Endometrium (tissue), 2 donors: ENCODE results near the gene FXR1.
"Not testable (repeated sequence)": the region's sequence is repeated elsewhere in the genome, so short reads cannot be mapped to it uniquely, and the experiment has no call there.

ENCODE experiments used
- FAIRE-seq: peaks from 2 replicates; lab custom pipeline; 2012; peaks lifted over from hg19 to GRCh38; lab: Jason Lieb, UNC
- donor health status: control.
- donor health status: control.

FXR1 gene

DNA sequence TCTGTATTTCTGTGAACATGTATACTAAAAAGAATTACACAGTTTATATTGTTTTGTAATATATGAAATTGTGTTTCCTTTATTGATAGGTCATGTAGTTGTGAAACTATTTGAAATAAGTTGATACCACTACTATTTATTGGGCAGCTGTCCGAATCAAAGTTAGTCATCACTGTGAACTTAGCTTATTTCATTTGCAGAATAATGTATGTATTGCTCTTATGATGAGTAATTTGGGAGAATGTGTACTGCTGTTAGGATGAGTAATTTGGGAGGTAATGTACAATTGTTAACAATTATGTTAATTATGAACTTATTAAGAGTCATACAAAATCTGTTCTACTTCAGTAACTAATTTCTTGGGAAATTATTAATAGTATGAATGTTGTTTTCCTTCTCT is 22.2 kb downstream of the FXR1 start:
- FAIRE-seq: no peak

DNA sequence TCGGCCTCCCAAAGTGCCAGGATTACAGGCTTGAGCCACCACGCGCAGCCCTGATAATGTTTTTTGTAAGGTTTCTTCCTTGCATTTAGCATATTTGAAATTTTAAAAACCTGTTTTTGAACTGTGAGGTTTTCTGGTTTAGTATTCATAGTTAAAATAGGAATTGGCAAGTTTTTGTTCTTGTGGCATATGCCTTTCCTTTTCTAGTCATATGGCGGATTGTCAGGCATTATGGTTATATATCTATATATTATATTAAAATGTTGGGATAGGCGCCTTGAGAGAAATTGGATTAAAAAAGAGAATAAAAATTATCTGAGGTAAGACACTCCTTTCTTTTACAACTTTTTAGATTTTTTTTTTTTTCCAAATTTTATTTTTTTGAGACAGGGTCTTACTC is 28.4 kb downstream of the FXR1 start:
- FAIRE-seq: no peak

DNA sequence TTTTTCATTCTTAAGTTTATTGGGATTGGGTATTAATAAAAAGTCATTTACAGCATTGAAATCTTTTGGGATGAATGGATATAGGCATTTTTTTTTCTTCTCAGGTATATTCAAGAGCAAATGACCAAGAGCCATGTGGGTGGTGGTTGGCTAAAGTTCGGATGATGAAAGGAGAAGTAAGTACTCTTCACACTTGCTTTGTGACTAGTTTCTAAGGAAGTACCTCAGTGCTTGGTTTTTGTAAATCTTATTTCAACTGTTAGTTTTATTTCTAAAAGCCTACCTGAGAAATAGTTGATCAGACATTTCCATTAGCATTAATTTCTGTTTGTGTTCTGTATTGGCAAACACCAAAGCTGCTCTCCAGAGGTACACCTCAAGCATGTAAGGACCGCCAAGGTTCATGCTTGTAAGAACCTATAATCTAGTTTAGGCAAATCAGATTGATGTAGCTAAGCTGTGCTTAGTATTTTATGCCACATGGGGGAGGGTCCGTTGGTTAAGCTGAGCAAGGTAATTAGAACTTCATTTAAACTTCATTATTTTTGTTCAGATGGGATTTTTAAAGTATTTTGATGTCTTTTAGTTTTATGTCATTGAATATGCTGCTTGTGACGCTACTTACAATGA is 35.4 kb downstream of the FXR1 start:
- no peak for FAIRE-seq

GRCh38 chr3:180959691-180960090 is 47.2 kb downstream of the FXR1 start:
- no peak for FAIRE-seq

DNA sequence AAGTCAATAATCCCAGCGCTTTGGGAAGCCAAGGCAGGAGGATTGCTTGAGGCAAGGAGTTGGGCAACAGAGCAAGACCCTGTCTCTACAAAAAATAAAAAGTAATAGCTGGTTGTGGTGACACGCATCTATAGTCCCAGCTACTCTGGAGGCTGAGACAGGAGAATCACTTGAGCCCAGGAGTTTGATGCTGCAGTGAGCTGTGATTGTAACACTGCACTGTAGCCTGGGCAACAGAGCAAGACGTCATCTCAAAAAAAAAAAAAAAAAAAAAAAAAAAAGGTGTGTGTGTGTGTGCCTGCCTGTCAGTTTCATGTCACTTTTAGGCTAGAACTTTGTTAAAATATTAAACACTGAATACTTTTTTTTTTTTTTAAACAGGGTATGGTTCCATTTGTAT is 48.6 kb downstream of the FXR1 start:
- no peak for FAIRE-seq

DNA sequence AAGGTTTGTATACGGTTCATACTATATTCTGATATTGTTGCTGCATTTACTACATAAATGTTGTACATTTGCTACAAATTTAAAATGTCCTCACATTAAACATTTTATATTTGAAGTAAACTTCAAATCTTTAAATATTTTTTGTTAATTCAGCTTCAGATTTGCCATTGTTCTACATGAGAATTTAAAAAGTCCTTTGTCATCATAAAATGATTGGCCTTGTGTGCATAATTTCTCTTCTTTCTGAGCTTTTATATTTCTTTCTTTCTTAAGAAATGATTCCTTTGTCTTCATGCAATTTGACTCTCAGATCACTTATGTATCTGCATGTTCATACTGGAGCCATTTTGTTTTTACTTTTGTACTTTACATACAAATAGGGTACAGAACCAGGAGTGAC is 49.1 kb downstream of the FXR1 start:
- no peak for FAIRE-seq

DNA sequence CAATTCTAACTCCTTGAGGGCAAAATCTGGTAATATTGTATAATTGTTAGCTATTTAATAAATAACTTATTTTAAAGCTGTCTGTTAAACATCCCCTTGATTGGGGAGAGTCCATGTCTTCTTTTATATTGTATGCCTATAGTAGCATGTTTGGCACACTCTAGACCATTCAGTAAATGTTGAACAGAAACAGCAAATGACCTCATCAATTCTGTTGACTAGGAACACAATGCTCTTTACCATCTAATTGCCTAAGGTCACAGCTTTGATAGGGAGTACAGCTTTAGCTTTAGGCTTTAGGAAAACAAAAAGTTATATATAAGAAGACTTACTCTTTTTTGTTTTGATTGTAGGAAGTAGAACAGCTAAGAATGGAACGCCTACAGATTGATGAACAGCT is 50.1 kb downstream of the FXR1 start:
- FAIRE-seq: no peak

DNA sequence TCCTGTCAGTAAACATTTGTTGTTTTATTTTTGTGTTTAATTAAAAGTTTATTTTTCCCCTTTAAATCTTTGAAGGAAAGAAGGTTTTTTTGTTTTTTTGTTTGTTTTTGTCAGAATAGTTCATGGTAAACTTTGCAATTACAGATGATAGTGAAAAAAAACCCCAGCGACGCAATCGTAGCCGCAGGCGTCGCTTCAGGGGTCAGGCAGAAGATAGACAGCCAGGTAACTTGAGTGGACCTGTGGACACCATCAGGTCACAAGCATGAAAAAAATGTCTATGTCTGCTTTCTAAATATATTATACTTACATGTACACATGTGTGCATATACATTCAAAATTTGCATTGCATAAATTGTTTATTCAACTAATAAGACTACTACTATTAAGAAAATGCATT is 58.5 kb downstream of the FXR1 start:
- FAIRE-seq: no peak

DNA sequence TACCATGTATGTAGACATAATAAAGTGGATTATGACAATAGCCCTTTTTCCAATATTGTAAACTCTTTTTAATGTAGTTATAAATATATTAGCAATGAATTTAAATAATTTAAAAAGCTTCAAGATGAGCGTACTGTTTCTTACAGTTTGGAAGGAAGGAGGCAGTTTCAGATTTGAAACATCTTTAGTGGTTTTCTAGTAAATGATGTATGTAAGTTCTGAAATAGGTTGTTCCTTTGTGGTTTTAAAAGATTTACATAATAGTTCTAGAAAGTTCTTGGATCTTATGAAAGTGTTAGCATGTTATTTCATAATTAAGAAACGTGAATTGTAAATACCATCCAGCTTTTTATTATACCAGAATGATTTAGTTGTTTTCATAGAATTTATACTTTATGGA is 61.1 kb downstream of the FXR1 start:
- FAIRE-seq: no peak

- no peak for FAIRE-seq
Measured at GRCh38 chr3:180974286-180974685, 61.8 kb downstream of the FXR1 start.

- FAIRE-seq: no peak
Measured at GRCh38 chr3:180977498-180977897, 65.0 kb downstream of the FXR1 start.

- FAIRE-seq: no peak
Measured at GRCh38 chr3:180979961-180980360, 67.5 kb downstream of the FXR1 start.

DNA sequence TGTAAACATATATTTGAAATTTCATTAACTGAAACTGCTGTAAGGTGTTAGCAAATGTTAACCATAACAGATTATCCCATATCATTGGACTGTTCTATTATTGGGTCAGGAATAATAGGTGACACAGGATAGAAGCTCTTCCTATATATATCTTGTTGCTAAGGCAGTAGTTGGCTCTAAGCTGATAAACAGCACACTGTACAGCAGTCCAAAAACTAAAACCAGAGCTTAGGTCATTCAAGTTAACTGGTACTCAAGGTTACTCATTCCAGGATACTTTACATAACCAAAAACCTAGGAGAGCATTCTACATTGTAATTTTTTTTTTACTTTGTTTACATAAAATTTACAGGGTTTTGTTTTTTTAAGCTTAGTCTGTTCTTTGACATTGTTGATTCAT is 68.1 kb downstream of the FXR1 start:
- FAIRE-seq: no peak

DNA sequence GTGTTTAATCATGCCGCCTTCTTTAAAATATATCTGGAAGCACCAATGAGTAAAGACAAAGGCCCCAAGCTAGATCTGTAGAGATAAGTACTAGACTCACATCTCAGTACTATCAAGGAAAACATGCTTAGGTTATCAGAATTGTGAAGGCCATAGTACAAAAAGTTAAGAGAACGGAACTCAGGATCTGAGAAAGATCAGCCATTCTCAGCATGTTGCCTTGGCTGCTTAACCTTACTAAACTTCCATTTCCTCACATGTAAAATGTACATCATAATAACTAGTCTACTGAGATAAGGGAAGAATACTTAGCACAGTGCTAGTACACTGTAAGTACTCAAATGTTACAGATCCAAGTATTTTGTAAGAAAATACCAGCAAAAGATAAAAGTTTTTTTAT is 69.4 kb downstream of the FXR1 start:
- FAIRE-seq: no peak

DNA sequence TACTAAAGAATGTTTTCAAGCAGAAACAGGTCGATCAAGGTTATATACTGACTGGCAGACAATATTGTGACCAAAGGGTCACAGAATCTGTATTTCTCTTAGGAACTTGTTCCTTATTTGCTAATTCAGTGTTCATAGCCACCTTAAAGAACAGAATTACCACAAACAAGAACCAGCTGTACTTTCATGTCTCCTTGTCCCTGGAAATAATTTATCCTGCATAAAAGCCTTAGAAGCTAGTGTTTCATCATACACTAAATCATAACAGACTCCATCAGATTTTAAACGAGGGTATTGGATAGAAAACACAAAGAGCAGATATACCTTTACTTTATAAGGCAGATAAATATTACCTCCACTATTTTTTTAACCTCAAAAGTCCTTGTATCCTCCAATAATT is 70.7 kb downstream of the FXR1 start:
- no peak for FAIRE-seq

DNA sequence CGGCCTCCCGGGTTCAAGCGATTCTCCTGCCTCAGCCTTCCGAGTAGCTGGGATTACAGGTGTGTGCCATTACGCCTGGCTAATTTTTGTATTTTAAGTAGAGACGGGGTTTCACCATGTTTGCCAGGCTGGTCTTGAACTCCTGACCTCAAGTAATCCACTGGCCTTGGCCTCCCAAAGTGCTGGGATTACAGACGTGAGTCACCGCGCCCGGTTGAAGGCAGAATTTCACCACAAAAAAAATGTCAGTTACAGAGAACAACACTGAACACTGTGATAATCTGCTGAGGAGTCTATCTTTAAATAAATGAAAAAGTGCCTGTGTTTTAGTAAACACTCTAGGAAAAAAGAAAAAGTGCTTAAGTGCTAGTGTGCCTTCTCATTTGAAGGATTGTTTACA is 73.9 kb downstream of the FXR1 start:
- FAIRE-seq: not testable (repeated sequence)

GRCh38 chr3:180987344-180987743 is 74.9 kb downstream of the FXR1 start:
- no peak for FAIRE-seq

- FAIRE-seq: peak; percentile 88
Measured at GRCh38 chr3:180989291-180990163, 77.1 kb downstream of the FXR1 start, which contains the start of gene DNAJC19. DNAJC19 (minus strand) TSS chr3:180989736; CDS start chr3:180989602, 134 bp downstream.

- no peak for FAIRE-seq
Measured at GRCh38 chr3:180990505-180990904, 78.0 kb downstream of the FXR1 start.

GRCh38 chr3:180996415-180996932 is 84.0 kb downstream of the FXR1 start:
- no peak for FAIRE-seq

- FAIRE-seq: not testable (repeated sequence)
Measured at GRCh38 chr3:181002331-181002730, 89.9 kb downstream of the FXR1 start.

GRCh38 chr3:181003469-181003868 is 91.0 kb downstream of the FXR1 start:
- FAIRE-seq: not testable (repeated sequence)

GRCh38 chr3:181006541-181006940 is 94.1 kb downstream of the FXR1 start:
- FAIRE-seq: no peak
